Fibroblast of lung (primary cell): ENCODE data around the gene PSMA7.

Experiments used
- EZH2 ChIP-seq: IDR thresholded peaks from 2 replicates; pipeline ENCODE4 v1.5.1; 2012; ENCODE audit warnings: low read length, control low read depth, mild to moderate bottlenecking; ENCODE audit errors: missing control alignments
- TF ChIP-seq, protein P1 (sequence below), 2 donors: IDR thresholded peaks in 1 of 2; conservative IDR thresholded peaks in 1 of 2; 1 replicate in 1 of 2; 2 replicates in 1 of 2; pipeline ENCODE4 v1.5.1; 2011 to 2012; ENCODE audit warnings: low read length in 2 of 2, control low read depth in 1 of 2, inconsistent platforms in 1 of 2, low read depth in 1 of 2, mild to moderate bottlenecking in 1 of 2

- TF ChIP-seq, protein P1, sequence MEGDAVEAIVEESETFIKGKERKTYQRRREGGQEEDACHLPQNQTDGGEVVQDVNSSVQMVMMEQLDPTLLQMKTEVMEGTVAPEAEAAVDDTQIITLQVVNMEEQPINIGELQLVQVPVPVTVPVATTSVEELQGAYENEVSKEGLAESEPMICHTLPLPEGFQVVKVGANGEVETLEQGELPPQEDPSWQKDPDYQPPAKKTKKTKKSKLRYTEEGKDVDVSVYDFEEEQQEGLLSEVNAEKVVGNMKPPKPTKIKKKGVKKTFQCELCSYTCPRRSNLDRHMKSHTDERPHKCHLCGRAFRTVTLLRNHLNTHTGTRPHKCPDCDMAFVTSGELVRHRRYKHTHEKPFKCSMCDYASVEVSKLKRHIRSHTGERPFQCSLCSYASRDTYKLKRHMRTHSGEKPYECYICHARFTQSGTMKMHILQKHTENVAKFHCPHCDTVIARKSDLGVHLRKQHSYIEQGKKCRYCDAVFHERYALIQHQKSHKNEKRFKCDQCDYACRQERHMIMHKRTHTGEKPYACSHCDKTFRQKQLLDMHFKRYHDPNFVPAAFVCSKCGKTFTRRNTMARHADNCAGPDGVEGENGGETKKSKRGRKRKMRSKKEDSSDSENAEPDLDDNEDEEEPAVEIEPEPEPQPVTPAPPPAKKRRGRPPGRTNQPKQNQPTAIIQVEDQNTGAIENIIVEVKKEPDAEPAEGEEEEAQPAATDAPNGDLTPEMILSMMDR (conservative IDR thresholded peaks at IDR 0.05 in 1 of 2, IDR thresholded peaks at IDR 0.05 in 1 of 2; ENCODE audit: low read depth in 1 of 2, low read length in 2 of 2), result no peak
- TF ChIP-seq EZH2, result no peak
Observed at GRCh38 chr20:62105592-62105991, 37.6 kb downstream of the PSMA7 start.
